ENCODE measurements around the gene REXO4. TPM values are rescaled to one million over a fixed set of nuclear protein-coding genes. Genes with fewer than 3 reads are reported as not detected.

The REXO4 gene
- total and polyA plus RNA-seq, 2 experiments from 2014 or later = 17.2 to 19.4 TPM

GRCh38 chr9:133429214-133429613, 11.4 kb upstream of the REXO4 start:
- peak overlapping the region; percentile 87 for H3K4me2 ChIP-seq
- TF ChIP-seq EZH2phosphoT487 (IDR thresholded peaks at IDR 0.05; ENCODE audit: low read depth, severe bottlenecking, unreplicated experiment) = no peak
- TF ChIP-seq, protein P1, sequence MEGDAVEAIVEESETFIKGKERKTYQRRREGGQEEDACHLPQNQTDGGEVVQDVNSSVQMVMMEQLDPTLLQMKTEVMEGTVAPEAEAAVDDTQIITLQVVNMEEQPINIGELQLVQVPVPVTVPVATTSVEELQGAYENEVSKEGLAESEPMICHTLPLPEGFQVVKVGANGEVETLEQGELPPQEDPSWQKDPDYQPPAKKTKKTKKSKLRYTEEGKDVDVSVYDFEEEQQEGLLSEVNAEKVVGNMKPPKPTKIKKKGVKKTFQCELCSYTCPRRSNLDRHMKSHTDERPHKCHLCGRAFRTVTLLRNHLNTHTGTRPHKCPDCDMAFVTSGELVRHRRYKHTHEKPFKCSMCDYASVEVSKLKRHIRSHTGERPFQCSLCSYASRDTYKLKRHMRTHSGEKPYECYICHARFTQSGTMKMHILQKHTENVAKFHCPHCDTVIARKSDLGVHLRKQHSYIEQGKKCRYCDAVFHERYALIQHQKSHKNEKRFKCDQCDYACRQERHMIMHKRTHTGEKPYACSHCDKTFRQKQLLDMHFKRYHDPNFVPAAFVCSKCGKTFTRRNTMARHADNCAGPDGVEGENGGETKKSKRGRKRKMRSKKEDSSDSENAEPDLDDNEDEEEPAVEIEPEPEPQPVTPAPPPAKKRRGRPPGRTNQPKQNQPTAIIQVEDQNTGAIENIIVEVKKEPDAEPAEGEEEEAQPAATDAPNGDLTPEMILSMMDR (IDR thresholded peaks at IDR 0.05; ENCODE audit: poor library complexity) = no peak
- no peak for TF ChIP-seq EZH2 (IDR thresholded peaks at IDR 0.05; ENCODE audit: borderline replicate concordance)
- H3K36me3 ChIP-seq (replicated peaks; ENCODE audit: insufficient read depth, low read depth) = no peaks in the 10 kb centered on the region
- no peak overlapping the region for H2AFZ ChIP-seq
- no peaks in the 10 kb centered on the region for H3K27me3 ChIP-seq
- no peak overlapping the region for H3K27ac ChIP-seq
- no CpG with 5 or more reads among the region's 18 CpGs for WGBS (ENCODE audit: low lambda C conversion rate, missing lambda C conversion rate)
- H3K79me2 ChIP-seq = no peaks in the 10 kb centered on the region
- no peaks in the 10 kb centered on the region for H4K20me1 ChIP-seq (ENCODE audit: insufficient read depth, poor library complexity, severe bottlenecking)
- no peaks in the 10 kb centered on the region for H3K9me3 ChIP-seq (ENCODE audit: low read depth)
- H3K4me3 ChIP-seq = no peak overlapping the region
- peaks cover 8% of the 10 kb centered on the region for H3K4me1 ChIP-seq (ENCODE audit: insufficient read depth)
- H3K9me2 ChIP-seq (replicated peaks; ENCODE audit: insufficient read depth) = no peaks in the 10 kb centered on the region
- no peak for DNase-seq (ENCODE audit: low spot score)

DNA sequence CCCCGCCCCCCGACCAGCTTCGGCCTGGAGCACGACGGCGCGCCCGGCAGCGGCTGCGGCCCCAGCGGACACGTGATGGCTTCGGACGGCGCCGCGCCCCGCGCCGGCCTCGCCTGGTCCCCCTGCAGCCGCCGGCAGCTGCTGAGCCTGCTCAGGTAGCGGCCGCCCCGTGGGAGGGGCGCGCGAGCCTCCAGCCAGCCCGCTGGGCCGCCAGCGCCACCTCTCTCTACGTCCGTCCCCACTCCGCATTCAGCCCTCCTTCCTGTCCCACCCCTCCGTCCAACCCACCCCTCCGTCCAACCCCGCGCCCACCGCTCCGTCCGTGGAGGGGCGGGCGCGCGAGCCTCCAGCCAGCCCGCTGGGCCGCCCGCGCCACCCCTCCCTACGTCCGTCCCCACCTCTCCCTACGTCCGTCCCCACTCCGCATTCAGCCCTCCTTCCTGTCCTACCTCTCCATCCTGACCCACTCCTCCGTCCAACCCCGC, 10.8 kb upstream of the REXO4 start:
- peak overlapping the region; percentile 87 for H3K4me2 ChIP-seq
- no peaks in the 10 kb centered on the region for H3K9me2 ChIP-seq (replicated peaks; ENCODE audit: insufficient read depth)
- H3K9me3 ChIP-seq (ENCODE audit: low read depth) = no peaks in the 10 kb centered on the region
- peaks cover 8% of the 10 kb centered on the region for H3K4me1 ChIP-seq (ENCODE audit: insufficient read depth)
- H3K36me3 ChIP-seq (replicated peaks; ENCODE audit: insufficient read depth, low read depth) = no peaks in the 10 kb centered on the region
- no peak overlapping the region for H2AFZ ChIP-seq
- H3K27ac ChIP-seq = no peak overlapping the region
- H3K27me3 ChIP-seq = no peaks in the 10 kb centered on the region
- under 1% methylated on average over 22 of the region's 57 CpGs for WGBS (ENCODE audit: low lambda C conversion rate, missing lambda C conversion rate)
- no peaks in the 10 kb centered on the region for H4K20me1 ChIP-seq (ENCODE audit: insufficient read depth, poor library complexity, severe bottlenecking)
- TF ChIP-seq, protein P1 (IDR thresholded peaks at IDR 0.05; ENCODE audit: poor library complexity) = no peak
- no peak for TF ChIP-seq EZH2 (IDR thresholded peaks at IDR 0.05; ENCODE audit: borderline replicate concordance)
- no peak for TF ChIP-seq EZH2phosphoT487 (IDR thresholded peaks at IDR 0.05; ENCODE audit: low read depth, severe bottlenecking, unreplicated experiment)
- peak overlapping the region; percentile 42 for H3K4me3 ChIP-seq
- no peaks in the 10 kb centered on the region for H3K79me2 ChIP-seq
- DNase-seq (ENCODE audit: low spot score) = peak; percentile 79

- TF ChIP-seq, protein P1 (IDR thresholded peaks at IDR 0.05; ENCODE audit: poor library complexity) = no peak
- TF ChIP-seq EZH2 (IDR thresholded peaks at IDR 0.05; ENCODE audit: borderline replicate concordance) (no peak), EZH2phosphoT487 (IDR thresholded peaks at IDR 0.05; ENCODE audit: low read depth, severe bottlenecking, unreplicated experiment) (no peak)
- Histone ChIP-seq H3K79me2 (no peaks in the 10 kb centered on the region), H3K9me2 (replicated peaks; ENCODE audit: insufficient read depth) (no peaks in the 10 kb centered on the region), H3K36me3 (replicated peaks; ENCODE audit: insufficient read depth, low read depth) (no peaks in the 10 kb centered on the region), H3K4me1 (ENCODE audit: insufficient read depth) (peaks cover 8% of the 10 kb centered on the region), H3K4me3 (no peak overlapping the region), H3K27me3 (no peaks in the 10 kb centered on the region), H2AFZ (no peak overlapping the region), H4K20me1 (ENCODE audit: insufficient read depth, poor library complexity, severe bottlenecking) (no peaks in the 10 kb centered on the region), H3K4me2 (peak overlapping the region; percentile 87), H3K27ac (no peak overlapping the region), H3K9me3 (ENCODE audit: low read depth) (no peaks in the 10 kb centered on the region)
- WGBS (ENCODE audit: low lambda C conversion rate, missing lambda C conversion rate) = 55% methylated on average over 10 of the region's 10 CpGs
- DNase-seq (ENCODE audit: low spot score) = no peak
Measured at GRCh38 chr9:133427658-133428348, 10.0 kb upstream of the REXO4 start.
